NCI-H748 treated with DMSO at 0.1 percent for 48 hours (cell line): ENCODE measurements around the gene GRB14.
"Not testable (repeated sequence)": the region's sequence is repeated elsewhere in the genome, so short reads cannot be mapped to it uniquely, and the experiment has no call there.

Source experiments
- DNase-seq: peaks from one replicate; lab custom pipeline; 2025; lab: John Stamatoyannopoulos, UW

The GRB14 gene

DNA sequence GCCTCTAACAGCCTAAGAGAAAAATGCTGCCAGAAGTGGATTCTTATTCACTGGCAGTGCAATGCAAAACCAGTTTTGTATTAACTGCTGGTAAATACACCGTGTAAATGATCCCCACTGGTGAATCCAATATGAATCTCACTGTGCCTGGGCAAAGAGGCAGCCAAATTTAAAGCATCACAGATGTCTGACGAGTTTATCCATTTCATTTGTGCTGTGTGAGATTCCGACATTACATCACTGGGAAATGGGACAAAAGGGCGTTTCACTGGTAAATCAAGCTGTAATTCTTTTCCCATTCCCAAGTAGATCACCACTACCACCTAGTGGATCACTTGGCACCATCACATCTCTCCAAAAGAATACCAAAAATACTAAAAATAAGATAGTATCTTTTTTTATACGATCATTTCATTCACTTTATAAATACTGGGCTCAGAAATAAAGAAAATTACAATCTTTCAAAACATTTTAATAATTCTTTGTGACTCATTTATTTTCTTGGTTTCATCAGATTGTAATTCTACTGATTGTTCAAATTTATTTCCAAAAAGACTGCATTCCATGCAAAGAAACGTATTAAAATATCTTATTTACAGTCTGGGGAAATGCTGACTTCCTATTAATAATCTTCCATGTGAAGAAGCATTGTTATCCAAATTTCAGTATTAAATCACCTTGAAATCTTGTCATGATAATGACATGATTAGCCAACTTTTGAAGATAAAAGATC, 125.6 kb downstream of the GRB14 start:
- peak; percentile 39 for DNase-seq

DNA sequence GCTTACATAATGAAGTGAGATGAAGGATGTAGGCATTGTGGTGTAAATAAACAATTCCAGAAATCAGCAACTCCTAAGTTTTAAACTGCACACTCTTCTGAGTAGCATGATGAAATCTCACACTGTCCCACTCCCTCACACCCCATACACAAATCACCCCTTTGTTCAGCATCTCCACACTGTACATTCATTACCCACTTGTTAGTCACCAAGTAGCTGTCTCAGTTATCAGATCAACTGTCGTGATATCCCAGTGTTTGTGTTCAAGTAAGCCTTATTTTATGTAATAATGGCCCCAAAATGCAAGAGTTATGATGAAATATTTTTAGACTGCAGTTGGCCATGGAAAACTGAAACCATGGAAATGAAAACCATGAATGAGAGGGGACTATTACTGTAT, 135.7 kb downstream of the GRB14 start:
- no peak for DNase-seq

DNA sequence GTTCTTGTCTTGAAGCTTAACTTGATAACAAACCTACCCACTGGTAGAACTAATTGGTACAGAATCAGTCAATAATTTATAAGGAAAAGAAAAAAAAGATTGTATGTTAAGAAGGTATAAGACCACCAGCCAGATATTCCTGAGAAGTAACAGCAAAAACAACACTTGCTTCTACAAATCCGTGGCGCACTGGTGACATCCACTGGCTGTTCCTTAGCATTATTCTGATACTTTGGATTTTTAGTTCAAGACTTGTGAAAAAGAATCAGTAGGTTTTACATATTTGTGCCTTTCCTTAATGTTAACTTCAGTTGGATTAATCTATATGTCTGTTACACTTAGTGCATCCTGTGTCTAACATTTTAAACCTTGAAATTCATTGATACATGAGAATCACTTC, 141.8 kb downstream of the GRB14 start:
- peak; percentile 62 for DNase-seq

- DNase-seq, result no peak
These were observed 143.1 kb downstream of the GRB14 start for GRCh38 chr2:164478205-164478604.

DNA sequence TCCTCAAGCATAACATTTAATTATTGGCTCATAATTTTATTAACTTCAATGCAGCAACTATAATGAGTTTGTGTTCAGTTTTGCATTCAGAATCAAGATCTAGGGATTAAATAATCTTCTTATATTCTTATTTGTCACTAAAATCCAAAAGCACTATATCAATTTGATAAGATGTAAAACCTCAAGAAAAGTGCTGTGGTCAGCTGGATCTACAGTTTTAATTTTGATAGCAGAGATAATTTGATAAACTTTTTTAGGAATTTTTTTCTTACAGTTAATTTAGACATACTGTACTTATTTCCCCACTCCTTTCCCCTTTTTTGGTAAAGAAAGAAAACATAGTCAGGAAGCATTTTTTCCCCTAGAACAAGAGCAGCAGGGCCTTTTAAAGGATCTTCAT, 146.4 kb downstream of the GRB14 start:
- DNase-seq, result no peak

GRCh38 chr2:164473021-164473420, 148.3 kb downstream of the GRB14 start:
- DNase-seq, result no peak

DNA sequence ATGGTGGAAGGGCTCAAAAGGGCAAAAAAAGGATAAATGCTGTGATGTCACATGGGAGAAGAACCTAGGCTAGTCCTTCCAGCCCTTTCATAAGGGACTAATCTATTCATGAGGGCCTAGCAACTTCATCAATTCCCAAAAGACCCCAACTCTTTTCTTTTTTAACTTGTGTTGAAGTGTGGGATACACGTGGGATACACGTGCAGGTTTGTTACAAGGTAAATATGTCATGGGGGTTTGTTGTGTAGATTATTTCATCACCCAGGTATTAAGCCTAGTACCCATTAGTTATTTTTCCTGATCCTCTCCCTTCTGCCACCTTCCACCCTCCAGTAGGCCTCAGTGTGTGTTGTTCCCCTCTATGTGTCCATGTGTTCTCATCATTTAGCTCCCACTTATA, 156.2 kb downstream of the GRB14 start:
- not testable (repeated sequence) for DNase-seq

- no peak for DNase-seq
These were observed 156.9 kb downstream of the GRB14 start for GRCh38 chr2:164464376-164464775.

- peak; percentile 22 for DNase-seq
These were observed 162.5 kb downstream of the GRB14 start for GRCh38 chr2:164458792-164459191.

- no peak for DNase-seq
These were observed 164.0 kb downstream of the GRB14 start for GRCh38 chr2:164457271-164457670.

- peak; percentile 98 for DNase-seq
These were observed 164.7 kb downstream of the GRB14 start for GRCh38 chr2:164456619-164457018.

DNA sequence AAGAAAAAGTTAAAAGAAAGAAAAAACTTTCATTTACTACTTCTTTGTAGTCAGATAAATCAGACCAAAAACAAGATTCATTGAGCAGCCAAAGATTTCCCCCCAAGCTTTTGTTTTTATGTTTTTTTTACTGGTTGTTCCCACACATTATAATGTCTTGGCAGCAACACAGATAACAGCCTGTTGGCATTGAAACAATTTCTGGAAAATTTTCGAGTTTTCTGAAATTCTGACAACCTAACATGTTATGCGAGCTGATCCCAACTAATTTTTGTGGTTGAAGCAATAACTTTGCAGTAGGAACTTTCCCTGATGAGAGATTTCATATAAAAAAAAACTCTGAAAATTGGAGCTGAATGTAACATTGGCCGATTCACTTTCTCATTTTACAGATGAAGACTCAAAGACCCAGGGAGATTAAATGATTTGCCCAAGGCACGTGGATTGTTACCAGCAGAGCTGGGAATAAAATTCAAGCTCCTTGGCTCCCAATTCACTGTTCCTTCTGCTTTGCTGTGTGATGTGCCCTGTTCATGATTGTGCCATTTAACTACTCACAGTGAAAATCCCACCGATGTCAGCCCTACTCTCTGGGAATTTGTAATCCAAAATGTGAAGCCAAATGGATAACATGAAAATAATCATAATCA, 167.5 kb downstream of the GRB14 start:
- DNase-seq, result no peak

- no peak for DNase-seq
These were observed 171.0 kb downstream of the GRB14 start for GRCh38 chr2:164450278-164450677.

- no peak for DNase-seq
These were observed 171.6 kb downstream of the GRB14 start for GRCh38 chr2:164449706-164450105.

GRCh38 chr2:164447660-164448059, 173.6 kb downstream of the GRB14 start:
- DNase-seq, result no peak
